ENCODE measurements around the gene CD58.
"Not testable (repeated sequence)": the region's sequence is repeated elsewhere in the genome, so short reads cannot be mapped to it uniquely, and the experiment has no call there.

CD58 gene

GRCh38 chr1:116597388-116597787, 26.6 kb upstream of the CD58 start:
- peak; percentile 72 for ATAC-seq
- not testable (repeated sequence) for H3K9me3 Mint-ChIP-seq, H3K4me3 Mint-ChIP-seq, DNase-seq, H3K27ac Mint-ChIP-seq
- Mint-ChIP-seq H3K4me1 (peaks cover 11% of the 10 kb centered on the region), H3K27me3 (peaks cover 30% of the 10 kb centered on the region)

DNA sequence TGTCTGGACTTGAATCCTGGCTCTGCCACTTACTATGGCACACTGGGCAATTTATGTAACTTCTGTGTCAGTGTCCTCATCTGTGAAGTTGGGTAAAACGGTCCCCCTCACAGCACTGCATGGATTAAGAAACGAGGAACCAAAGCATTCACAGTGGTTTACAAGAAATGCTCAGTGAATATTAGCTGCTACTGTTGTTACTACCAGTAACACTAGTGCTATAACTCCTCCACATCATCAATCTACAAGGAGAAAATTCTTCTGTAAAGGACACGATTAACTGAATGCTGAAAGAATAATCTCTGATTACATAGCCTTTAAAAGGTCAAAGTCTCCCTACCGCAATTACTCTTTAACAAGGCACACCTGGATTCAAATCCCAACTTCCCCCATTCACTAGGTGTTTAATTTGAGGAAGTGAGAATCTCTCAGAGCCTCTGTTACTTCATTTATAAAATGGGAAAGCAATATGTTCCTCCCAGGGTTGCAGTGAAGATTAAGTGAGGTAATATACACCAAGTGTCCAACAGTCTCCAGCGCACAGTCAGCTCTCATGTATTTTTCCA, 26.0 kb upstream of the CD58 start:
- H3K4me1 Mint-ChIP-seq = peaks cover 11% of the 10 kb centered on the region
- H3K27me3 Mint-ChIP-seq = peaks cover 30% of the 10 kb centered on the region
- not testable (repeated sequence) for H3K4me3 Mint-ChIP-seq, DNase-seq, H3K27ac Mint-ChIP-seq, ATAC-seq, H3K9me3 Mint-ChIP-seq

DNA sequence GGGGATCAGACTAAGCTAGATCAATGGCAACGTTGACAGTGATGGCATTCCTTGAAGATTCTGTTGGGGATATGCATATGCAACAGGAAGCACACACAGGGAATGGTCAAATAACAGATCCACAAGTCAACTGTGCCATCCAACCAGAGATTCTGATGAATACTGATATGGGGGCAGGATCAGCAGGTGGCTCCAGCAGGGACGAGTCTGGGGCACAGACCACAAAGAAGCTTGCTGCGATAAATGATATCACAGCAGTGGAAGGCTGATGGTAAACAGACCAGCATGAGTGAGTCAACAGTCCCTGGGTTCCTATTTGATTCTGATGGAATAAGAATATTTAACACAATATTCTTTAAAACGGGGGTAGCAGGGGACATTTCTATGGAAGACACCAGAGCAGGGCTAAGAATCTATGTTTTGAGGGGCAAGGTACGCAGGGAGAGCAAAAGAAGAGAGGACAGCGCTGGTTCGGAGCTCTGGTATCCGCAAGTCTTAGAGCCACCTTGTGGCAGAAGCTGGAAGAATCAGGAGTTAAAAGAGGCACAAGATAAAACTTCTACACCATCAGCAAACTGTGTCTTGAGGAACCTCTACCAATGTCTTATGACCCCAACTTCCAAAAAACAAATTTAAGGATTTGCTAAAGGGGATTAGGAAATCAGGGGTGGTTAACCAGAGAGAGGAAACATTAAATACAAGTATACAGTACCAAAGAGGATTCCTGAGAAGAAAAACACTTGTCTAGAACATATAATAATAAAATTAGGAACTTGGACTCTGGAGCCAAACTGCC, 25.3 kb upstream of the CD58 start:
- H3K9me3 Mint-ChIP-seq = not testable (repeated sequence)
- H3K4me1 Mint-ChIP-seq = peaks cover 11% of the 10 kb centered on the region
- DNase-seq (peak; percentile 35 to 37), ATAC-seq (peak; percentile 76)
- peak overlapping the region; percentile 49 to 62 for H3K4me3 Mint-ChIP-seq
- peak overlapping the region; percentile 43 to 86 for H3K27ac Mint-ChIP-seq
- H3K27me3 Mint-ChIP-seq = peaks cover 30% of the 10 kb centered on the region

- H3K4me3 Mint-ChIP-seq = peak overlapping the region in 1 of 2 donors; percentile 35
- H3K27ac Mint-ChIP-seq = not testable (repeated sequence)
Measured at GRCh38 chr1:116595065-116595840, 24.4 kb upstream of the CD58 start.

DNA sequence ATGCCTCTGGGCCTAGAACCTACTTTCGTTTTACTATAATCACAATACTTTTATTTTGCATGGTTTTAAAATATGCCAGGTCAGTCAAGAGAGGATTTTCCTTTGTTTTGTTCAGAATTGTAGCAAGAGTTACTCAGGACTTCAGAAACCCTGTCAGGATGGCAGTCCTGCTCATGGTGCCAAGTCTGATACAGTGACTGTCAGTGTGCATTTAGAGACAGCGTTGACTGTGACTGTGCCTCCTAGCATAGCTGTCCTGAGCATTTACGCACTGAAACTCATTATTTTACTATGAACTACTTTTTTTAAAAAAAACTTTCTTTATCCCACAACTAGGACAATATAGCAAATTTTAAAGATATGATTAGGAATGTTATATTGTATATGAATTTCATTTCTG, 23.2 kb upstream of the CD58 start:
- H3K9me3 Mint-ChIP-seq = not testable (repeated sequence)

More at GRCh38 chr1:116595065-116595840, 24.4 kb upstream of the CD58 start:
- not testable (repeated sequence) for ATAC-seq, H3K9me3 Mint-ChIP-seq, DNase-seq
- peaks cover 13% of the 10 kb centered on the region for H3K4me1 Mint-ChIP-seq
- H3K27me3 Mint-ChIP-seq = peaks cover 30% of the 10 kb centered on the region

GRCh38 chr1:116593401-116593800, 22.6 kb upstream of the CD58 start:
- not testable (repeated sequence) for DNase-seq, H3K9me3 Mint-ChIP-seq, ATAC-seq, H3K27ac Mint-ChIP-seq, H3K4me3 Mint-ChIP-seq
- Mint-ChIP-seq H3K4me1 (peaks cover 23% of the 10 kb centered on the region), H3K27me3 (peaks cover 30% of the 10 kb centered on the region)

More for the DNA sequence above, 23.2 kb upstream of the CD58 start:
- not testable (repeated sequence) for H3K4me3 Mint-ChIP-seq, H3K27ac Mint-ChIP-seq, ATAC-seq, DNase-seq
- peaks cover 30% of the 10 kb centered on the region for H3K27me3 Mint-ChIP-seq
- H3K4me1 Mint-ChIP-seq = peaks cover 23% of the 10 kb centered on the region

- not testable (repeated sequence) for H3K27ac Mint-ChIP-seq, DNase-seq, ATAC-seq, H3K4me3 Mint-ChIP-seq, H3K9me3 Mint-ChIP-seq
- Mint-ChIP-seq H3K4me1 (peaks cover 31% of the 10 kb centered on the region), H3K27me3 (peaks cover 20% of the 10 kb centered on the region)
Measured at GRCh38 chr1:116591951-116592605, 21.3 kb upstream of the CD58 start.

- not testable (repeated sequence) for DNase-seq, H3K27ac Mint-ChIP-seq, H3K9me3 Mint-ChIP-seq, ATAC-seq, H3K4me3 Mint-ChIP-seq
- peaks cover 17% of the 10 kb centered on the region for H3K27me3 Mint-ChIP-seq
- peaks cover 37% of the 10 kb centered on the region for H3K4me1 Mint-ChIP-seq
Measured at GRCh38 chr1:116591006-116591950, 20.5 kb upstream of the CD58 start.

DNA sequence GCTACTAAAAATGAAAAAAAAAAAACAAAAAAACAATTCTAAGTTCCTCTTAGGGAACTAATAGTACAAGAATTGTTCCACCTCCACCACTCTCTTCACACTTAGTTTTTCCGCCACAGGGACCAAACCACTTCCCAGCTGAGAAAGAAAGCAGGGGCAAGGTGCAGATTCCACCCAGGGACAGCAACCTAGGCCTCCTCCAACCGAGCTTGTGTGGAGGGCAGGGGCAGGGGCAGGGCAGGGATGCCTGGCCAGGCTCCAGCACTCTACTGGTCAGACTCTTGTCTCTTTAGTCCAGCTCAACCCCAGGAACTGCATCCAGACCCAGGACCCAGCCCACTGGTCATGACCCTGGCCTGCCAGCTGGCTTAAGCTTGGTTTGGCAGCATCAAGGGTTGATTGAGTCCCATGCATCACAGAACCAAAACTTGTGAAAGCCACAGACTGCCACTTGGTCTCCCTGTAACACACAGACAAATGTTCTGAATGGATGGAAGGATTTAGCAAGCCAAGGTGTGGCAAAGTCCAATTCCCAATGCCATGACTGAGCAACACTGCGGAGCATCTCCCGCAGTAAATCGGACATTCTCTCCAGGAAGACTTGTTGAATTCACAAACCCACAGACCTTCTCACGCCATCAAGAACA, 19.7 kb upstream of the CD58 start:
- peaks cover 34% of the 10 kb centered on the region for H3K4me1 Mint-ChIP-seq
- not testable (repeated sequence) for ATAC-seq, H3K27ac Mint-ChIP-seq, H3K9me3 Mint-ChIP-seq, H3K27me3 Mint-ChIP-seq, DNase-seq, H3K4me3 Mint-ChIP-seq

- H3K9me3 Mint-ChIP-seq, H3K27me3 Mint-ChIP-seq, DNase-seq, H3K27ac Mint-ChIP-seq, H3K4me3 Mint-ChIP-seq: not testable (repeated sequence)
- peak; percentile 35 for ATAC-seq
- peaks cover 32% of the 10 kb centered on the region for H3K4me1 Mint-ChIP-seq
Measured at GRCh38 chr1:116589101-116589735, 18.4 kb upstream of the CD58 start.

GRCh38 chr1:116587501-116588227, 16.8 kb upstream of the CD58 start:
- no peak overlapping the region for H3K4me3 Mint-ChIP-seq
- H3K4me1 Mint-ChIP-seq = peaks cover 32% of the 10 kb centered on the region
- ATAC-seq = no peak
- H3K27ac Mint-ChIP-seq = peak overlapping the region in 1 of 2 donors; percentile 80
- H3K27me3 Mint-ChIP-seq = no peaks in the 10 kb centered on the region
- no peaks in the 10 kb centered on the region for H3K9me3 Mint-ChIP-seq
- DNase-seq = no peak

- Mint-ChIP-seq H3K4me3 (no peak overlapping the region), H3K9me3 (no peaks in the 10 kb centered on the region), H3K4me1 (peaks cover 32% of the 10 kb centered on the region), H3K27ac (no peak overlapping the region), H3K27me3 (no peaks in the 10 kb centered on the region)
- DNase-seq (no peak), ATAC-seq (peak; percentile 7)
Measured at GRCh38 chr1:116586741-116587143, 15.9 kb upstream of the CD58 start.

GRCh38 chr1:116585886-116586285, 15.1 kb upstream of the CD58 start:
- Mint-ChIP-seq H3K27me3 (no peaks in the 10 kb centered on the region), H3K27ac (peak overlapping the region in 1 of 2 donors; percentile 44), H3K4me3 (no peak overlapping the region), H3K4me1 (peaks cover 32% of the 10 kb centered on the region), H3K9me3 (no peaks in the 10 kb centered on the region)
- DNase-seq = no peak
- peak; percentile 49 for ATAC-seq
